ENCODE results near the gene ADRA2B. TPM values are rescaled to one million over a fixed set of nuclear protein-coding genes. Genes with fewer than 3 reads are reported as not detected.
"Not testable (repeated sequence)": the region's sequence is repeated elsewhere in the genome, so short reads cannot be mapped to it uniquely, and the experiment has no call there.

The ADRA2B gene
- total and polyA plus RNA-seq, 2 donors (not counting 1 experiment from before 2014, with no cell fraction given) = 0.27 to 0.46 TPM

GRCh38 chr2:96142217-96143113 lies 26.1 kb upstream of the ADRA2B start:
- H3K36me3 ChIP-seq (replicated peaks in 1 of 2; ENCODE audit: control extremely low read depth in 1 of 2, control insufficient read depth in 1 of 2, extremely low read depth in 1 of 2, insufficient read depth in 2 of 2, low read length in 1 of 2) = no peaks in the 10 kb centered on the region
- Mint-ChIP-seq H3K4me3 (peak overlapping the region; percentile 92), H3K27me3 (no peaks in the 10 kb centered on the region), H3K4me1 (peaks cover 59% of the 10 kb centered on the region), H3K27ac (peak overlapping the region; percentile 82), H3K9me3 (ENCODE audit: insufficient read depth) (no peaks in the 10 kb centered on the region)
- ATAC-seq (ENCODE audit: low read depth) = no peak
- H3K27ac ChIP-seq (ENCODE audit: low read length in 2 of 2) = peak overlapping the region in 1 of 2 donors; percentile 46
- no peak overlapping the region for H3K4me3 ChIP-seq (ENCODE audit: control extremely low read depth in 1 of 5, extremely low read depth in 1 of 5, insufficient read depth in 1 of 5, low read depth in 2 of 5, low read length in 4 of 5)
- H4K20me1 ChIP-seq (ENCODE audit: control insufficient read depth, insufficient read depth, low read length, poor library complexity, severe bottlenecking) = peaks cover 17% of the 10 kb centered on the region
- intact Hi-C loops (cut with micrococcal nuclease) = no loop called here
- ChIA-PET CTCF (interaction anchor here (0.6 to 23.6 kb wide), 15 partner anchors 8 to 150 kb away, joined by 3 to 1065 read pairs (median 5); no protein-coding TSS in a partner anchor), POLR2A (interaction anchor here (0.6 to 7.9 kb wide), 7 partner anchors 16 to 393 kb away, joined by 3 to 47 read pairs (median 4); partner anchors contain the start of gene STARD7)
- DNase-seq = peak; percentile 66
- peak overlapping the region; percentile 91 for H3K4me2 ChIP-seq (replicated peaks; ENCODE audit: low read depth, low read length, poor library complexity, severe bottlenecking)
- H3K27me3 ChIP-seq (replicated peaks in 1 of 4; ENCODE audit: control extremely low read depth in 1 of 4, control insufficient read depth in 3 of 4, insufficient read depth in 4 of 4, low read length in 3 of 4) = no peaks in the 10 kb centered on the region
- H2AFZ ChIP-seq (ENCODE audit: insufficient read depth, low read depth, low read length, poor library complexity, severe bottlenecking) = no peak overlapping the region
- no peak overlapping the region for H3K9ac ChIP-seq (ENCODE audit: low read length)
- 66% methylated on average over 23 of the region's 26 CpGs for WGBS (ENCODE audit: insufficient coverage)
- TF ChIP-seq CTCF (IDR thresholded peaks at IDR 0.05) = peak; percentile 45
- no peak for TF ChIP-seq EZH2 (IDR thresholded peaks at IDR 0.05; ENCODE audit: borderline replicate concordance, insufficient read depth, low read depth, low read length, poor library complexity, severe bottlenecking)
- H3K79me2 ChIP-seq (ENCODE audit: control insufficient read depth, insufficient read depth, low read length) = peaks cover 2% of the 10 kb centered on the region
- peaks cover 37 to 53% of the 10 kb centered on the region in 2 donors for H3K4me1 ChIP-seq (ENCODE audit: control insufficient read depth in 2 of 2, insufficient read depth in 2 of 2, low read length in 2 of 2)
- H3K9me3 ChIP-seq (ENCODE audit: control extremely low read depth in 1 of 3, control insufficient read depth in 2 of 3, insufficient read depth in 1 of 3, low read length in 2 of 3) = no peaks in the 10 kb centered on the region

DNA sequence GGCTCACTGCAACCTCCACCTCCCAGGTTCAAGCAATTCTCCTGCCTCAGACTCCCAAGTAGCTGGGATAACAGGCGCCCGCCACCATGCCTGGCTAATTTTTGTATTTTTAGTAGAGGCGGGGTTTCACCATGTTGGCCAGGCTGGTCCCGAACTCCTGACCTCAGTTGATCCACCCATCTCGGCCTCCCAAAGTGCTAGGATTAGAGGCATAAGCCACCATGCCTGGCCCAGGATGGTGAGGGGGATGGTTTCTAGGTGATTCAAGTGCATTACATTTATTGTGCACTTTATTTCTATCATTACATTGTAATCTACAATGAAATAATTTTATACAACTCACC lies 25.2 kb upstream of the ADRA2B start:
- ATAC-seq (ENCODE audit: low read depth); H3K36me3 ChIP-seq (replicated peaks in 1 of 2; ENCODE audit: control extremely low read depth in 1 of 2, control insufficient read depth in 1 of 2, extremely low read depth in 1 of 2, insufficient read depth in 2 of 2, low read length in 1 of 2); H2AFZ ChIP-seq (ENCODE audit: insufficient read depth, low read depth, low read length, poor library complexity, severe bottlenecking); H3K4me3 ChIP-seq (ENCODE audit: control extremely low read depth in 1 of 5, extremely low read depth in 1 of 5, insufficient read depth in 1 of 5, low read depth in 2 of 5, low read length in 4 of 5); H3K4me2 ChIP-seq (replicated peaks; ENCODE audit: low read depth, low read length, poor library complexity, severe bottlenecking); DNase-seq; H3K27me3 Mint-ChIP-seq; H3K27ac ChIP-seq (ENCODE audit: low read length in 2 of 2); H3K79me2 ChIP-seq (ENCODE audit: control insufficient read depth, insufficient read depth, low read length); H3K9me3 Mint-ChIP-seq (ENCODE audit: insufficient read depth); H3K9ac ChIP-seq (ENCODE audit: low read length); H3K9me3 ChIP-seq (ENCODE audit: control extremely low read depth in 1 of 3, control insufficient read depth in 2 of 3, insufficient read depth in 1 of 3, low read length in 2 of 3); H3K27me3 ChIP-seq (replicated peaks in 1 of 4; ENCODE audit: control extremely low read depth in 1 of 4, control insufficient read depth in 3 of 4, insufficient read depth in 4 of 4, low read length in 3 of 4); intact Hi-C loops (cut with micrococcal nuclease): not testable (repeated sequence)
- H4K20me1 ChIP-seq (ENCODE audit: control insufficient read depth, insufficient read depth, low read length, poor library complexity, severe bottlenecking) = peaks cover 17% of the 10 kb centered on the region
- ChIA-PET CTCF (interaction anchor here (1.1 to 23.6 kb wide), 8 partner anchors 9 to 123 kb away, joined by 3 to 1065 read pairs (median 4); no protein-coding TSS in a partner anchor), POLR2A (interaction anchor here (1.0 to 2.4 kb wide), 3 partner anchors 23 to 93 kb away, joined by 3 to 9 read pairs (median 4); no protein-coding TSS in a partner anchor)
- WGBS (ENCODE audit: insufficient coverage) = 100% methylated on average over 1 of the region's 5 CpGs
- H3K4me3 Mint-ChIP-seq = peak overlapping the region; percentile 92
- H3K4me1 Mint-ChIP-seq = peaks cover 50% of the 10 kb centered on the region
- H3K27ac Mint-ChIP-seq = peak overlapping the region; percentile 82
- peaks cover 28 to 45% of the 10 kb centered on the region in 2 donors for H3K4me1 ChIP-seq (ENCODE audit: control insufficient read depth in 2 of 2, insufficient read depth in 2 of 2, low read length in 2 of 2)
